Measurements from ENCODE around the gene GLYATL3.

DNA sequence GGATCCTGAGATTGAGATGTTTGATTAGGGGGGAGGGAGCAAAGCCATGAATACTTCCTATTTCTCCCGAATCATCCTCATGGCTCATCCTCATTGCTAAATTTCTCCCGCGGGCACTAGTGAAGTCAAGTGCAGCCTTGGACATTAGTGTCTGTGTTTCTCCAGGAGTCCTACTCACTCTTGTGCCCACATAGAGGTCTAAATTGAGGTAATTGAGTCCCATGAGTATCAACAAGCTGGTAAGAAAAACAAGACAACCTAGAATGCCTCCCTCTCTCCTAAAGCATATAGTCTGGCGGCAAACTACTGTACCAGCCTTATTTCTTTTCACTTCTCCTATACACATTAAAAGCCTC lies 36.1 kb upstream of the GLYATL3 start:
- TF ChIP-seq, protein P1, sequence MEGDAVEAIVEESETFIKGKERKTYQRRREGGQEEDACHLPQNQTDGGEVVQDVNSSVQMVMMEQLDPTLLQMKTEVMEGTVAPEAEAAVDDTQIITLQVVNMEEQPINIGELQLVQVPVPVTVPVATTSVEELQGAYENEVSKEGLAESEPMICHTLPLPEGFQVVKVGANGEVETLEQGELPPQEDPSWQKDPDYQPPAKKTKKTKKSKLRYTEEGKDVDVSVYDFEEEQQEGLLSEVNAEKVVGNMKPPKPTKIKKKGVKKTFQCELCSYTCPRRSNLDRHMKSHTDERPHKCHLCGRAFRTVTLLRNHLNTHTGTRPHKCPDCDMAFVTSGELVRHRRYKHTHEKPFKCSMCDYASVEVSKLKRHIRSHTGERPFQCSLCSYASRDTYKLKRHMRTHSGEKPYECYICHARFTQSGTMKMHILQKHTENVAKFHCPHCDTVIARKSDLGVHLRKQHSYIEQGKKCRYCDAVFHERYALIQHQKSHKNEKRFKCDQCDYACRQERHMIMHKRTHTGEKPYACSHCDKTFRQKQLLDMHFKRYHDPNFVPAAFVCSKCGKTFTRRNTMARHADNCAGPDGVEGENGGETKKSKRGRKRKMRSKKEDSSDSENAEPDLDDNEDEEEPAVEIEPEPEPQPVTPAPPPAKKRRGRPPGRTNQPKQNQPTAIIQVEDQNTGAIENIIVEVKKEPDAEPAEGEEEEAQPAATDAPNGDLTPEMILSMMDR (optimal IDR thresholded peaks at IDR 0.05 in 1 of 3, IDR thresholded peaks at IDR 0.05 in 1 of 3, conservative IDR thresholded peaks at IDR 0.05 in 1 of 3; ENCODE audit: extremely low read depth in 1 of 3, insufficient read depth in 2 of 3, low read length in 3 of 3) = no peak
- TF ChIP-seq EZH2 (IDR thresholded peaks at IDR 0.05; ENCODE audit: low read length) = no peak

Measured in keratinocyte (primary cell).